AG08396 (cell line): Measurements from ENCODE around the gene PCBD1.
"Not testable (repeated sequence)": the region's sequence is repeated elsewhere in the genome, so short reads cannot be mapped to it uniquely, and the experiment has no call there.

ENCODE experiments used
- DNase-seq: peaks from one replicate; pipeline ENCODE4 v3.0.0; 2012; ENCODE audit warnings: low spot score, mixed read lengths

The PCBD1 gene

GRCh38 chr10:70887804-70888800 is at the start of gene PCBD1:
Gene PCBD1 (minus strand): TSS chr10:70888565. CDS start chr10:70888533, 32 bp downstream.
- DNase-seq = peak; percentile 88

- no peak for DNase-seq
Measured at GRCh38 chr10:70937661-70938060, 49.3 kb upstream of the PCBD1 start.

GRCh38 chr10:70936111-70936510 is 47.7 kb upstream of the PCBD1 start:
- DNase-seq = no peak

- DNase-seq = no peak
Measured at GRCh38 chr10:70935631-70936030, 47.3 kb upstream of the PCBD1 start.

GRCh38 chr10:70935125-70935625 is 46.8 kb upstream of the PCBD1 start:
- no peak for DNase-seq

- DNase-seq = no peak
Measured at GRCh38 chr10:70934701-70935100, 46.3 kb upstream of the PCBD1 start.

- DNase-seq = no peak
Measured at GRCh38 chr10:70932392-70933196, 44.2 kb upstream of the PCBD1 start.

GRCh38 chr10:70931168-70931815 is 42.9 kb upstream of the PCBD1 start:
- no peak for DNase-seq

GRCh38 chr10:70930263-70931000 is 42.1 kb upstream of the PCBD1 start:
- no peak for DNase-seq

- DNase-seq = no peak
Measured at GRCh38 chr10:70928140-70928539, 39.8 kb upstream of the PCBD1 start.

GRCh38 chr10:70927189-70927943 is 39.0 kb upstream of the PCBD1 start:
- no peak for DNase-seq

GRCh38 chr10:70926226-70927000 is 38.0 kb upstream of the PCBD1 start:
- no peak for DNase-seq

GRCh38 chr10:70925377-70926225 is 37.2 kb upstream of the PCBD1 start:
- DNase-seq = peak; percentile 77

- no peak for DNase-seq
Measured at GRCh38 chr10:70923696-70924095, 35.3 kb upstream of the PCBD1 start.

- DNase-seq = no peak
Measured at GRCh38 chr10:70921285-70921684, 32.9 kb upstream of the PCBD1 start.

GRCh38 chr10:70920519-70920918 is 32.2 kb upstream of the PCBD1 start:
- no peak for DNase-seq

GRCh38 chr10:70919906-70920305 is 31.5 kb upstream of the PCBD1 start:
- not testable (repeated sequence) for DNase-seq

- DNase-seq = no peak
Measured at GRCh38 chr10:70918851-70919530, 30.6 kb upstream of the PCBD1 start.
